DLD1 (cell line): ENCODE results near the gene RBM42.
"Not testable (repeated sequence)": the region's sequence is repeated elsewhere in the genome, so short reads cannot be mapped to it uniquely, and the experiment has no call there.

Source experiments
- in situ Hi-C: cut with HindIII; loops from 2 replicates; pipeline ENCODE4 v1.10.0; 2017; ENCODE audit warnings: low sequenced_read_pairs

The RBM42 gene

GRCh38 chr19:35648017-35648961, 19.5 kb downstream of the RBM42 start, which contains the start of gene COX6B1:
Gene COX6B1, plus strand, starts transcription at chr19:35648323. Its CDS starts 2,921 bp downstream, at chr19:35651244.
- in situ Hi-C loops: no loop called here

DNA sequence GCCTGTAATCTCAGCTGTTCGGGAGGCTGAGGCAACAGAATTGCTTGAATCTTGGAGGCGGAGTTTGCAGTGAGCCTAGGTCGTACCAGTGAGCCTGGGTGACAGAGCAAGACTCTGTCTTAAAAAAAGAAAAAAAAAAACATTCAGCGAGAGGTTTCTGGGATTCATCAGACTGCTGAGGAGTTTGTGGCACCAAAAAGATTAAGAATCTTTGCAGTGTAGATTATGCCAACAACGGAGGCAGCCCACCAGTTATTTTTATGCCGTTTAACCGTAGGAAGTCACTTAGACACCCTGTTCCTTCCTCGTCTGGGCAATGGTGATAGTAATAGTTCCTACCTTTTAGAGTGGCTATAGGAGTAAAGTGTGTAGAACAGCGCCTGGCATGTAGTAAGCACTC, 21.7 kb downstream of the RBM42 start:
- in situ Hi-C loops: no loop called here

- in situ Hi-C loops: not testable (repeated sequence)
These were observed 26.0 kb downstream of the RBM42 start for GRCh38 chr19:35654828-35655227.

GRCh38 chr19:35655600-35655999, 26.8 kb downstream of the RBM42 start:
- in situ Hi-C loops: no loop called here

GRCh38 chr19:35656700-35657099, 27.9 kb downstream of the RBM42 start:
- in situ Hi-C loops: no loop called here

GRCh38 chr19:35657904-35658700, 29.3 kb downstream of the RBM42 start:
- in situ Hi-C loops: no loop called here

GRCh38 chr19:35661995-35662340, 33.1 kb downstream of the RBM42 start:
- in situ Hi-C loops: no loop called here

DNA sequence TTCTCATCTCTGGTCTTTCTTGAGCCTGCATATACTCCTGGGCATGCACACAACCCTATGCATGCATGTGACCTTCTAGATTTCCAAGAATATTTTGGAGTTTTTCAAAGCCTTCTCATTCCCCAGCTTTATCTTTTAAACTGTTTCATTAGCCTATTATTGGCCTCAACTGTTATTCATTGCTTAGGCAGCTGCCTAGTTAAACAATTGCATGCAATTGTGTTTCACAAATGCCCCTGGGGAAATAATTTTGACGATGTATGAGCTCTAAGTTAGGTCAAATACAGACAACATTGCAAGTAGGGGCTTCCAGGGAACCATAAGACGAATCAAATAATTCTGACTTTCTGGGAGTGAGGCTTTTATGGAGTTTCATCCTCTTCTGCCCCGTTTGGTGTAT, 35.1 kb downstream of the RBM42 start:
- in situ Hi-C loops: no loop called here

- in situ Hi-C loops: no loop called here
These were observed 36.3 kb downstream of the RBM42 start for GRCh38 chr19:35665157-35665556.

GRCh38 chr19:35665604-35666003, 36.8 kb downstream of the RBM42 start:
- in situ Hi-C loops: no loop called here

- in situ Hi-C loops: no loop called here
These were observed 37.5 kb downstream of the RBM42 start, which contains the start of gene UPK1A for GRCh38 chr19:35666251-35666913. Gene UPK1A, plus strand, starts transcription at chr19:35666517. Its CDS starts 296 bp downstream, at chr19:35666813.

DNA sequence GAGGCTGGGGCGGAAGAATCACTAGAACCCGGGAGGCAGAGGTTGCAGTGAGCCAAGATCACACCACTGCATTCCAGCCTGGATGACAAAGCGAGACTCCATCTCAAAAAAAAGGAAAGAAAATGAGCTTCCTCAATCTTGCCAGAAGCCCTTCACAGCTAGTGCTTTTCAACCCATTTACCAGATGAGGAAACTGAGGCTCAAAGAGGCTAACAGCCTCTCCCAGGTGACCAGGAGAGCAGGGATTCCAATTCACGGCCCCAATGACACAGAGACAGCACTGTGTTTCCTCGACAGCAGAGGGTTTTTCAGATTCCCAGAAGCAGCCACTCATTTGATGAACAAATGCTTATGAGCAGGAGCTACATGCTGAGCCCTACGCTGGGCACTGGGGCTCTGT, 40.7 kb downstream of the RBM42 start:
- in situ Hi-C loops: no loop called here

- in situ Hi-C loops: no loop called here
These were observed 41.1 kb downstream of the RBM42 start for GRCh38 chr19:35669974-35670373.

- in situ Hi-C loops: no loop called here
These were observed 41.9 kb downstream of the RBM42 start for GRCh38 chr19:35670686-35671085.

DNA sequence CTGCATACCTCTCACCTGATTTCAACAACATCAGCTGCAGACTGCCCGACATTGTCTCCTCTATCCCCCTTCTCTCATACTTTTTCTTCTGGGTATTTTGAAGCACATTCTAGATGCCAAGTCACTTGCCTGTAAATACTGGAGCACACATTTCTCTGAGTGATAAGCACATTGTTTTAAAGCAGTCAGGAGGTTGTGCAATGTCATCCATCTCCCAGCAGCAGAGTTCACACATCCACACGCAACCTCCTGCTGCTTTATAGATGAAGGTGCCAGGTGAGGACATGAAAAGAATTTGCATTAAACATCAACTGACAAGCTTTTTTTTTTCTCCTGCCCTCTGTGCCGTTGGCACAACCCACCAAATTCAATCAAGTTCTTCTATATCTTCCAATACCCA, 43.0 kb downstream of the RBM42 start:
- in situ Hi-C loops: no loop called here

DNA sequence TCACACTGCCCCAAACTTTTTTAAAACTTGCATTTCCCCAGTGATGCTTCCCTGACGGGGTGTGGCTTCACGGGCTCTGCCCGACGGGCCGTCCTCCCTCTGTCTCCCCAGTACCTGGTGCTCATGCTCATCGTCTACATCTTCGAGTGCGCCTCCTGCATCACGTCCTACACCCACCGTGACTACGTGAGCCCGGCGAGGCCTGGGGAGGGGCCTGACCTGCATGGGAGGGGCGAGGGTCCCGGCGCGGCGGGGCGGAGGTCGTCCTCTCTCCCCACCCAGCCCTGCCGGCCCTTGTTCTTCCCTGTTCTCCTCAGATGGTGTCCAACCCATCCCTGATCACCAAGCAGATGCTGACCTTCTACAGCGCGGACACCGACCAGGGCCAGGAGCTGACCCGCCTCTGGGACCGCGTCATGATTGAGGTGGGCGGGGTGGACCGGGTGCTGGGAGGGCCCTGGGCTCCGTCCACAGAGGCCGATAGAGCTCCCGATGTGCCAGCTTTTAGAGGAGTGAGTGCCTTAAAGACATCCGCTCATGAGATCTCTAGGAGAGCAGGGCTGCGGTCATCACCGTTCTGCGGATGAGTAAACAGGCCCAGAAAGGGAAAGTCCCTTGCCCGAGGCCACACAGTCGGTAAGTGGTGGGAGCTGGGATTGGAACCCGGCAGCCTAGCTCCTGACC, 44.4 kb downstream of the RBM42 start:
- in situ Hi-C loops: no loop called here

- in situ Hi-C loops: no loop called here
These were observed 46.8 kb downstream of the RBM42 start for GRCh38 chr19:35675589-35676140.
